ENCODE measurements around the gene PHC3.

DNA sequence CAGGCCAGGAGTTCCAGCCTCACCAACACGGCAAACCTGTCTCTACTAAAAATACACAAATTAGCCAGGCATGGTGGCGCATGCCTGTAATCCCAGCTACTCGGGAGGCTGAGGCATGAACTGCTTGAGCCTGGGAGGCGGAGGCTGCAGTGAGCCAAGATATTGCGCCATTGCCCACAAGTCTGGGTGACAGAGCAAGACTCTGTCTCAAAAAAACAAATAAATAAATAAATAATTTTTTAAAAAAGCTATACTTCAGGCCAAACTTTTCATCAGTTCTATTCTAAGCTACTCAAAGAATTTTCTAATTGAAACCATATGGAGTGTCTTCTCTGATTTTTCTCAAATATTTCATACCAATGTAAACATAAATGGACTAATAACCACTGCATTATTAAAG lies 43.5 kb downstream of the PHC3 start:
- no peak for TF ChIP-seq EZH2phosphoT487 (conservative IDR thresholded peaks at IDR 0.05; ENCODE audit: low read length)
- TF ChIP-seq, protein P1, sequence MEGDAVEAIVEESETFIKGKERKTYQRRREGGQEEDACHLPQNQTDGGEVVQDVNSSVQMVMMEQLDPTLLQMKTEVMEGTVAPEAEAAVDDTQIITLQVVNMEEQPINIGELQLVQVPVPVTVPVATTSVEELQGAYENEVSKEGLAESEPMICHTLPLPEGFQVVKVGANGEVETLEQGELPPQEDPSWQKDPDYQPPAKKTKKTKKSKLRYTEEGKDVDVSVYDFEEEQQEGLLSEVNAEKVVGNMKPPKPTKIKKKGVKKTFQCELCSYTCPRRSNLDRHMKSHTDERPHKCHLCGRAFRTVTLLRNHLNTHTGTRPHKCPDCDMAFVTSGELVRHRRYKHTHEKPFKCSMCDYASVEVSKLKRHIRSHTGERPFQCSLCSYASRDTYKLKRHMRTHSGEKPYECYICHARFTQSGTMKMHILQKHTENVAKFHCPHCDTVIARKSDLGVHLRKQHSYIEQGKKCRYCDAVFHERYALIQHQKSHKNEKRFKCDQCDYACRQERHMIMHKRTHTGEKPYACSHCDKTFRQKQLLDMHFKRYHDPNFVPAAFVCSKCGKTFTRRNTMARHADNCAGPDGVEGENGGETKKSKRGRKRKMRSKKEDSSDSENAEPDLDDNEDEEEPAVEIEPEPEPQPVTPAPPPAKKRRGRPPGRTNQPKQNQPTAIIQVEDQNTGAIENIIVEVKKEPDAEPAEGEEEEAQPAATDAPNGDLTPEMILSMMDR (IDR thresholded peaks at IDR 0.05; ENCODE audit: insufficient read depth, low read length, poor library complexity, severe bottlenecking) = no peak
